SK-N-SH (cell line): Measurements from ENCODE around the gene BCR. TPM values are rescaled to one million over a fixed set of nuclear protein-coding genes. Genes with fewer than 3 reads are reported as not detected.

Experiments used
- CTCF ChIA-PET: fragments of 300-600, 350-600 bp; formaldehyde crosslinking; extraction: SDS; loops from one replicate; lab custom pipeline; 2021; lab: Yijun Ruan, JAX
- POLR2A ChIA-PET: fragments of 350-600 bp; sonication (Branson Sonifier 250); formaldehyde crosslinking; extraction: SDS; loops from one replicate; lab custom pipeline; 2020; ENCODE audit warnings: antibody characterized with exemption, inconsistent platforms; lab: Yijun Ruan, JAX
- DNase-seq: peaks from one replicate; pipeline ENCODE4 v3.0.0; 2012
- H2AFZ ChIP-seq: fragments of 200-600 bp; sonication (generic); 2 replicates; pipeline ENCODE4 v1.8.1; 2016; ENCODE audit warnings: antibody characterized with exemption, mild to moderate bottlenecking, low read depth
- H3F3A ChIP-seq: fragments of 200-600 bp; sonication (generic); replicated peaks from 2 replicates; pipeline ENCODE3; 2016; ENCODE audit warnings: antibody characterized with exemption, mild to moderate bottlenecking; ENCODE audit not compliant: insufficient read depth
- H3K27ac ChIP-seq, 2 experiments: fragments of 200-500 bp in 1 of 2; fragments of 200-600 bp in 1 of 2; sonication (Bioruptor generic) in 1 of 2; sonication (generic), shearing (Covaris generic) in 1 of 2; 2 replicates each; pipeline versions ENCODE4 v1.5.1 to v1.6.1; 2014 to 2016; ENCODE audit warnings: low read depth in 2 of 2, inconsistent platforms in 1 of 2, low read length in 1 of 2, mild to moderate bottlenecking in 1 of 2, mixed read lengths in 1 of 2
- H3K27me3 ChIP-seq: fragments of 200-600 bp; sonication (generic), shearing (Covaris generic); 2 replicates; pipeline ENCODE4 v1.6.1; 2016; ENCODE audit warnings: mixed run types; ENCODE audit not compliant: insufficient read depth
- H3K36me3 ChIP-seq, 2 experiments: fragments of 200-500 bp in 1 of 2; fragments of 200-600 bp in 1 of 2; sonication (Bioruptor generic) in 1 of 2; sonication (generic) in 1 of 2; replicated peaks in 1 of 2; 2 replicates each; pipeline versions ENCODE3 to v1.5.1; 2014 to 2016; ENCODE audit warnings: low read length in 1 of 2, mild to moderate bottlenecking in 1 of 2; ENCODE audit not compliant: insufficient read depth in 2 of 2, control insufficient read depth in 1 of 2
- H3K4me1 ChIP-seq, 2 experiments: fragments of 200-500 bp in 1 of 2; fragments of 200-600 bp in 1 of 2; sonication (Bioruptor generic) in 1 of 2; sonication (generic), shearing (Covaris generic) in 1 of 2; 2 replicates each; pipeline versions ENCODE4 v1.5.1 to v1.6.1; 2014 to 2016; ENCODE audit warnings: low read depth in 1 of 2, low read length in 1 of 2, mixed run types in 1 of 2; ENCODE audit not compliant: insufficient read depth in 2 of 2, control insufficient read depth in 1 of 2
- H3K4me2 ChIP-seq: fragments of 200-600 bp; sonication (generic), shearing (Covaris generic); 2 replicates; pipeline ENCODE4 v1.6.1; 2017; ENCODE audit warnings: mixed run types
- H3K4me3 ChIP-seq, 2 experiments: fragments of 200-500 bp in 1 of 2; fragments of 200-600 bp in 1 of 2; sonication (Bioruptor generic) in 1 of 2; sonication (generic), shearing (Covaris generic) in 1 of 2; 2 replicates each; pipeline versions ENCODE4 v1.5.1 to v1.8.1; 2014 to 2016; ENCODE audit warnings: low read depth in 2 of 2, inconsistent platforms in 1 of 2, low read length in 1 of 2, mild to moderate bottlenecking in 1 of 2, mixed read lengths in 1 of 2, moderate library complexity in 1 of 2
- H3K79me2 ChIP-seq: fragments of 200-600 bp; sonication (generic); 2 replicates; pipeline ENCODE4 v1.8.1; 2017; ENCODE audit warnings: mild to moderate bottlenecking; ENCODE audit not compliant: insufficient read depth
- H3K9ac ChIP-seq: fragments of 200-600 bp; sonication (generic); 2 replicates; pipeline ENCODE4 v1.6.1; 2017; ENCODE audit warnings: mixed run types
- H3K9me2 ChIP-seq: fragments of 200-600 bp; sonication (generic); 2 replicates; pipeline ENCODE4 v1.6.1; 2017; ENCODE audit warnings: mixed run types
- H3K9me3 ChIP-seq: fragments of 200-600 bp; sonication (generic); 2 replicates; pipeline ENCODE4 v1.6.1; 2017; ENCODE audit warnings: mixed run types, mild to moderate bottlenecking, moderate library complexity
- H4K20me1 ChIP-seq: fragments of 200-600 bp; sonication (generic); 2 replicates; pipeline ENCODE4 v1.6.1; 2017; ENCODE audit warnings: mild to moderate bottlenecking, mixed run types; ENCODE audit not compliant: insufficient read depth
- EZH2phosphoT487 ChIP-seq: fragments of 200-600 bp; sonication (generic); IDR thresholded peaks from 2 replicates; pipeline ENCODE4 v1.6.1; 2017; ENCODE audit warnings: low read depth, mixed run types, mild to moderate bottlenecking, antibody characterized with exemption, moderate library complexity, borderline replicate concordance
- FOSL2 ChIP-seq: IDR thresholded peaks from 2 replicates; pipeline ENCODE4 v1.4.0; 2012; ENCODE audit warnings: low read depth, mild to moderate bottlenecking, moderate library complexity, borderline replicate concordance
- GATA2 ChIP-seq: sonication (generic); formaldehyde crosslinking; IDR thresholded peaks from 2 replicates; pipeline ENCODE4 v1.5.0; 2020; ENCODE audit warnings: mild to moderate bottlenecking, missing genetic modification reagents
- MAX ChIP-seq: IDR thresholded peaks from 2 replicates; pipeline ENCODE4 v1.4.0; 2012; ENCODE audit warnings: low read depth
- MXI1 ChIP-seq: IDR thresholded peaks from 2 replicates; pipeline ENCODE4 v1.6.1; 2012; ENCODE audit warnings: mild to moderate bottlenecking, low read depth, low read length, improper control_type of control experiment
- REST ChIP-seq: IDR thresholded peaks from 2 replicates; pipeline ENCODE4 v1.6.1; 2012; ENCODE audit warnings: mild to moderate bottlenecking, low read depth, low read length, moderate library complexity
- RXRA ChIP-seq: IDR thresholded peaks from 2 replicates; pipeline ENCODE4 v1.4.0; 2012; ENCODE audit warnings: low read depth, mild to moderate bottlenecking, borderline replicate concordance
- SMC3 ChIP-seq: IDR thresholded peaks from 2 replicates; pipeline ENCODE4 v1.6.1; 2012; ENCODE audit warnings: low read depth, low read length, improper control_type of control experiment
- TEAD4 ChIP-seq: IDR thresholded peaks from 2 replicates; pipeline ENCODE4 v1.4.0; 2012; ENCODE audit warnings: mild to moderate bottlenecking, borderline replicate concordance; ENCODE audit not compliant: insufficient read depth
- USF1 ChIP-seq: IDR thresholded peaks from 2 replicates; pipeline ENCODE4 v1.4.0; 2012; ENCODE audit warnings: low read depth, borderline replicate concordance
- USF2 ChIP-seq: fragments of 150-350 bp; IDR thresholded peaks from 2 replicates; pipeline ENCODE4 v1.6.1; 2017; ENCODE audit warnings: antibody characterized with exemption, low read length, low read depth, borderline replicate concordance
- WGBS: methylation state at CpG from one replicate; pipeline ENCODE4 v1.1.6; 2017; ENCODE audit warnings: low lambda C conversion rate; 5-methylcytosine and 5-hydroxymethylcytosine counted together
- polyA plus RNA-seq, 3 experiments: library from polyadenylated mRNA; depleted of rRNA; stranded (reverse); fragments of >200 nt; gene quantifications; 2 replicates each; pipeline ENCODE4 v1.2.3, GENCODE V29; 2012

Gene BCR
- polyA plus RNA-seq, 1 of the 3 experiments (the other 2 are of a cell fraction), result 50.9 TPM

GRCh38 chr22:23225337-23225723 is 45.0 kb downstream of the BCR start:
- Histone ChIP-seq H3F3A (peaks cover 11% of the 10 kb centered on the region), H3K27ac (peak overlapping the region in 1 of 2 experiments; percentile 98; a peak in 2 of 4 replicates), H3K27me3 (no peaks in the 10 kb centered on the region), H3K4me2 (no peak overlapping the region), H3K9ac (no peak overlapping the region), H3K9me3 (0 out of 2 replicates have a peak, but pooled peaks cover 6% of the 10 kb centered on the region), H3K4me1 (peaks cover 22 to 56% of the 10 kb centered on the region in 2 experiments; a peak in 3 of 4 replicates), H3K79me2 (peaks cover 73% of the 10 kb centered on the region; the same call in 1 of the 2 replicates), H3K9me2 (no peaks in the 10 kb centered on the region), H4K20me1 (peaks cover 35% of the 10 kb centered on the region), H3K36me3 (peaks cover 0 to 8% of the 10 kb centered on the region in 2 experiments), H3K4me3 (no peak overlapping the region), H2AFZ (no peak overlapping the region)
- TF ChIP-seq FOSL2 (no peak), TEAD4 (no peak), SMC3 (no peak), EZH2phosphoT487 (no peak), USF2 (no peak), GATA2 (CRISPR knock-in tag) (no peak), RXRA (no peak), USF1 (no peak), MXI1 (no peak), MAX (no peak), REST (no peak)
- ChIA-PET CTCF (interaction anchor here (0.7 to 5.8 kb wide), 5 partner anchors 11 to 57 kb away, joined by 3 to 22 read pairs (median 4); no protein-coding TSS in a partner anchor), POLR2A (no interaction called here)
- no peak for DNase-seq
- 75% methylated on average over 7 of the region's 10 CpGs for WGBS
